Measurements from ENCODE around the gene PINK1. TPM values are rescaled to one million over a fixed set of nuclear protein-coding genes. Genes with fewer than 3 reads are reported as not detected.

Gene PINK1
- polyA plus RNA-seq, 1 of the 3 experiments (the other 2 are of a cell fraction), result 24.4 TPM

GRCh38 chr1:20648438-20648837, 15.2 kb downstream of the PINK1 start:
- no peak overlapping the region for H3K4me3 ChIP-seq (ENCODE audit: low read depth in 2 of 2, low read length in 1 of 2)
- no peak overlapping the region for H3K4me2 ChIP-seq
- no peaks in the 10 kb centered on the region for H4K20me1 ChIP-seq (ENCODE audit: insufficient read depth)
- no peak overlapping the region for H3K9ac ChIP-seq
- WGBS (ENCODE audit: low lambda C conversion rate), result 95% methylated on average over 12 of the region's 13 CpGs
- H3K9me3 ChIP-seq, result no peaks in the 10 kb centered on the region
- DNase-seq, result no peak
- no peak for TF ChIP-seq FOXM1 (IDR thresholded peaks at IDR 0.05; ENCODE audit: low read depth)
- TF ChIP-seq ZBTB33 (IDR thresholded peaks at IDR 0.05; ENCODE audit: borderline replicate concordance, low read depth), result no peak
- TF ChIP-seq USF1 (IDR thresholded peaks at IDR 0.05; ENCODE audit: borderline replicate concordance, low read depth), result no peak
- TF ChIP-seq CHD2 (IDR thresholded peaks at IDR 0.05; ENCODE audit: low read length, partially characterized antibody), result no peak
- H3K27me3 ChIP-seq (ENCODE audit: insufficient read depth), result no peaks in the 10 kb centered on the region
- H2AFZ ChIP-seq (ENCODE audit: low read depth), result no peak overlapping the region
- H3K4me1 ChIP-seq (ENCODE audit: control insufficient read depth in 1 of 2, insufficient read depth in 2 of 2, low read depth in 1 of 2, low read length in 1 of 2), result no peaks in the 10 kb centered on the region
- no peaks in the 10 kb centered on the region for H3K79me2 ChIP-seq (ENCODE audit: insufficient read depth)
- CTCF ChIA-PET, result interaction anchor here (4.7 kb wide), 1 partner anchor 15 kb away, joined by 21 read pairs; the partner anchor contains the start of gene PINK1
- no peak overlapping the region for H3K27ac ChIP-seq (ENCODE audit: low read depth in 2 of 2, low read length in 1 of 2)
- peaks cover 34 to 55% of the 10 kb centered on the region in 2 experiments for H3K36me3 ChIP-seq (replicated peaks in 1 of 2; ENCODE audit: control insufficient read depth in 1 of 2, insufficient read depth in 2 of 2, low read length in 1 of 2)
- POLR2A ChIA-PET, result interaction anchor here (0.6 kb wide), 1 partner anchor 141 kb away, joined by 3 read pairs; the partner anchor contains the start of gene MUL1
- peaks cover 8% of the 10 kb centered on the region for H3F3A ChIP-seq (replicated peaks; ENCODE audit: insufficient read depth)
- H3K9me2 ChIP-seq, result no peaks in the 10 kb centered on the region

GRCh38 chr1:20648946-20649345, 15.7 kb downstream of the PINK1 start:
- Histone ChIP-seq H3F3A (replicated peaks; ENCODE audit: insufficient read depth) (peaks cover 8% of the 10 kb centered on the region), H3K27ac (ENCODE audit: low read depth in 2 of 2, low read length in 1 of 2) (no peak overlapping the region), H2AFZ (ENCODE audit: low read depth) (no peak overlapping the region), H3K79me2 (ENCODE audit: insufficient read depth) (no peaks in the 10 kb centered on the region), H3K9me2 (no peaks in the 10 kb centered on the region), H3K4me3 (ENCODE audit: low read depth in 2 of 2, low read length in 1 of 2) (no peak overlapping the region), H3K36me3 (replicated peaks in 1 of 2; ENCODE audit: control insufficient read depth in 1 of 2, insufficient read depth in 2 of 2, low read length in 1 of 2) (peaks cover 34 to 57% of the 10 kb centered on the region in 2 experiments), H4K20me1 (ENCODE audit: insufficient read depth) (no peaks in the 10 kb centered on the region), H3K9me3 (no peaks in the 10 kb centered on the region), H3K9ac (no peak overlapping the region), H3K27me3 (ENCODE audit: insufficient read depth) (no peaks in the 10 kb centered on the region), H3K4me2 (no peak overlapping the region), H3K4me1 (ENCODE audit: control insufficient read depth in 1 of 2, insufficient read depth in 2 of 2, low read depth in 1 of 2, low read length in 1 of 2) (no peaks in the 10 kb centered on the region)
- WGBS (ENCODE audit: low lambda C conversion rate), result 85% methylated on average over 9 of the region's 15 CpGs
- ChIA-PET CTCF (interaction anchor here (4.7 kb wide), 1 partner anchor 16 kb away, joined by 21 read pairs; the partner anchor contains the start of gene PINK1), POLR2A (no interaction called here)
- no peak for TF ChIP-seq JUND (IDR thresholded peaks at IDR 0.05)
- TF ChIP-seq NFIC (IDR thresholded peaks at IDR 0.05; ENCODE audit: borderline replicate concordance), result no peak
- TF ChIP-seq REST (IDR thresholded peaks at IDR 0.05; ENCODE audit: low read depth, low read length), result no peak
- no peak for TF ChIP-seq RFX5 (IDR thresholded peaks at IDR 0.05; ENCODE audit: low read length)
- no peak for TF ChIP-seq TEAD4 (IDR thresholded peaks at IDR 0.05; ENCODE audit: borderline replicate concordance, insufficient read depth)
- TF ChIP-seq PBX3 (IDR thresholded peaks at IDR 0.05), result no peak
- no peak for TF ChIP-seq YY1 (IDR thresholded peaks at IDR 0.05; ENCODE audit: low read depth)
- no peak for TF ChIP-seq EZH2phosphoT487 (IDR thresholded peaks at IDR 0.05; ENCODE audit: borderline replicate concordance, low read depth)
- DNase-seq, result no peak
